Activated naive CD4-positive, alpha-beta T cell treated with anti-CD3 and anti-CD28 coated beads, Interleukin-2, amount 50 U/mL, for 72 hours (primary cell): ENCODE results near the gene MAN1B1. TPM values are rescaled to one million over a fixed set of nuclear protein-coding genes. Genes with fewer than 3 reads are reported as not detected.

Source experiments
- ATAC-seq, 2 donors: fragments of 150-1000 bp; cut with Tn5 transposase; 2 replicates each; pipeline ENCODE4 v1.10.0; 2021; ENCODE audit warnings: mild to moderate bottlenecking in 2 of 2, moderate library complexity in 2 of 2
- DNase-seq, 2 donors: peaks; one replicate each; pipeline ENCODE4 v3.0.0; 2021 to 2022; ENCODE audit warnings: low spot score in 2 of 2
- H3K27ac Mint-ChIP-seq, 2 donors: one replicate each; pipeline ENCODE4 v1.8.0; 2022; ENCODE audit warnings: mild to moderate bottlenecking in 2 of 2, mixed read lengths in 2 of 2
- H3K36me3 Mint-ChIP-seq, 2 donors: one replicate each; pipeline ENCODE4 v1.8.0; 2022; ENCODE audit warnings: mixed read lengths in 2 of 2
- H3K9me3 Mint-ChIP-seq, 2 donors: one replicate each; pipeline ENCODE4 v1.8.0; 2022; ENCODE audit warnings: mixed read lengths in 2 of 2
- total RNA-seq, 2 donors: library from RNA; stranded (reverse); gene quantifications; one replicate each; pipeline ENCODE4 v1.2.3, GENCODE V29; 2022

MAN1B1 gene
- total RNA-seq, 2 donors from 2014 or later: 23.8 to 41.4 TPM

GRCh38 chr9:137095664-137096517 lies 9.1 kb downstream of the MAN1B1 start:
- peak overlapping the region; percentile 89 to 96 for H3K27ac Mint-ChIP-seq
- ATAC-seq (peak; percentile 97 to 98), DNase-seq (peak; percentile 86 to 90)
- H3K9me3 Mint-ChIP-seq: no peaks in the 10 kb centered on the region
- peaks cover 11 to 16% of the 10 kb centered on the region in 2 donors for H3K36me3 Mint-ChIP-seq

- Mint-ChIP-seq H3K9me3 (no peaks in the 10 kb centered on the region), H3K27ac (peak overlapping the region; percentile 36 to 89), H3K36me3 (peaks cover 11 to 16% of the 10 kb centered on the region in 2 donors)
- DNase-seq: no peak
- no peak for ATAC-seq
Observed at GRCh38 chr9:137096785-137097546, 10.2 kb downstream of the MAN1B1 start.

GRCh38 chr9:137097761-137098462 lies 11.1 kb downstream of the MAN1B1 start:
- peaks cover 11 to 16% of the 10 kb centered on the region in 2 donors for H3K36me3 Mint-ChIP-seq
- DNase-seq: no peak
- no peak overlapping the region for H3K27ac Mint-ChIP-seq
- ATAC-seq: no peak
- no peaks in the 10 kb centered on the region for H3K9me3 Mint-ChIP-seq

- no peak overlapping the region for H3K27ac Mint-ChIP-seq
- peaks cover 11 to 16% of the 10 kb centered on the region in 2 donors for H3K36me3 Mint-ChIP-seq
- H3K9me3 Mint-ChIP-seq: no peaks in the 10 kb centered on the region
- ATAC-seq: no peak
- no peak for DNase-seq
Observed at GRCh38 chr9:137099231-137099630, 12.4 kb downstream of the MAN1B1 start.

- ATAC-seq: no peak
- H3K9me3 Mint-ChIP-seq: no peaks in the 10 kb centered on the region
- peaks cover 0 to 6% of the 10 kb centered on the region in 2 donors for H3K36me3 Mint-ChIP-seq
- no peak for DNase-seq
- no peak overlapping the region for H3K27ac Mint-ChIP-seq
Observed at GRCh38 chr9:137103206-137103999, 16.6 kb downstream of the MAN1B1 start.

GRCh38 chr9:137105814-137106661 lies 19.3 kb downstream of the MAN1B1 start:
- DNase-seq (no peak), ATAC-seq (no peak)
- Mint-ChIP-seq H3K9me3 (no peaks in the 10 kb centered on the region), H3K36me3 (no peaks in the 10 kb centered on the region), H3K27ac (no peak overlapping the region)

GRCh38 chr9:137106662-137107250 lies 20.0 kb downstream of the MAN1B1 start:
- no peak for DNase-seq
- no peak for ATAC-seq

GRCh38 chr9:137107312-137107921 lies 20.6 kb downstream of the MAN1B1 start:
- Mint-ChIP-seq H3K27ac (no peak overlapping the region), H3K36me3 (no peaks in the 10 kb centered on the region), H3K9me3 (no peaks in the 10 kb centered on the region)
- peak in 1 of 2 donors; percentile 11 for ATAC-seq
- DNase-seq: no peak

More at GRCh38 chr9:137106662-137107250, 20.0 kb downstream of the MAN1B1 start:
- no peak overlapping the region for H3K27ac Mint-ChIP-seq
- no peaks in the 10 kb centered on the region for H3K9me3 Mint-ChIP-seq
- H3K36me3 Mint-ChIP-seq: no peaks in the 10 kb centered on the region

GRCh38 chr9:137107982-137108381 lies 21.2 kb downstream of the MAN1B1 start:
- Mint-ChIP-seq H3K36me3 (no peaks in the 10 kb centered on the region), H3K27ac (no peak overlapping the region), H3K9me3 (no peaks in the 10 kb centered on the region)
- ATAC-seq (no peak), DNase-seq (no peak)

GRCh38 chr9:137108608-137109249 lies 21.9 kb downstream of the MAN1B1 start:
- no peaks in the 10 kb centered on the region for H3K36me3 Mint-ChIP-seq
- no peaks in the 10 kb centered on the region for H3K9me3 Mint-ChIP-seq
- no peak overlapping the region for H3K27ac Mint-ChIP-seq
- DNase-seq (no peak), ATAC-seq (no peak)

- DNase-seq: no peak
- H3K36me3 Mint-ChIP-seq: no peaks in the 10 kb centered on the region
- H3K27ac Mint-ChIP-seq: peak overlapping the region in 1 of 2 donors; percentile 55
- ATAC-seq: no peak
- H3K9me3 Mint-ChIP-seq: no peaks in the 10 kb centered on the region
Observed at GRCh38 chr9:137109250-137110146, 22.7 kb downstream of the MAN1B1 start.

GRCh38 chr9:137110147-137110910 lies 23.5 kb downstream of the MAN1B1 start:
- ATAC-seq (no peak), DNase-seq (no peak)
- Mint-ChIP-seq H3K36me3 (no peaks in the 10 kb centered on the region), H3K9me3 (no peaks in the 10 kb centered on the region), H3K27ac (no peak overlapping the region)
